Measurements from ENCODE around the gene HCN3. TPM values are rescaled to one million over a fixed set of nuclear protein-coding genes. Genes with fewer than 3 reads are reported as not detected.

HCN3 gene
- polyA plus RNA-seq, 1 of the 3 experiments (the other 2 are of a cell fraction), result 9.7 TPM

GRCh38 chr1:155278689-155279160 is 1.5 kb downstream of the HCN3 start:
- WGBS (ENCODE audit: low lambda C conversion rate), result 64% methylated on average over 10 of the region's 10 CpGs

GRCh38 chr1:155279268-155279667 is 2.0 kb downstream of the HCN3 start:
- Histone ChIP-seq H3K4me2 (no peak overlapping the region), H3K9ac (no peak overlapping the region), H3K27ac (ENCODE audit: low read depth in 2 of 2, low read length in 1 of 2) (no peak overlapping the region), H3K9me2 (no peaks in the 10 kb centered on the region), H3F3A (replicated peaks; ENCODE audit: insufficient read depth) (peaks cover 18% of the 10 kb centered on the region), H4K20me1 (ENCODE audit: insufficient read depth) (peaks cover 4% of the 10 kb centered on the region; the same call in 1 of the 2 replicates), H3K36me3 (replicated peaks in 1 of 2; ENCODE audit: control insufficient read depth in 1 of 2, insufficient read depth in 2 of 2, low read length in 1 of 2) (no peaks in the 10 kb centered on the region), H3K4me3 (ENCODE audit: low read depth in 2 of 2, low read length in 1 of 2) (no peak overlapping the region), H3K9me3 (no peaks in the 10 kb centered on the region), H3K27me3 (ENCODE audit: insufficient read depth) (no peaks in the 10 kb centered on the region), H3K79me2 (ENCODE audit: insufficient read depth) (no peaks in the 10 kb centered on the region), H3K4me1 (ENCODE audit: control insufficient read depth in 1 of 2, insufficient read depth in 2 of 2, low read depth in 1 of 2, low read length in 1 of 2) (peaks cover 5 to 16% of the 10 kb centered on the region in 2 experiments; a peak in 1 of 4 replicates), H2AFZ (ENCODE audit: low read depth) (no peak overlapping the region)
- DNase-seq, result no peak
- POLR2A ChIA-PET, result no interaction called here
- CTCF ChIA-PET, result interaction anchor here (0.9 to 4.7 kb wide), 10 partner anchors 13 to 72 kb away, joined by 3 to 27 read pairs (median 6); partner anchors contain the start of genes PKLR, RUSC1 and THBS3
- 95% methylated on average over 2 of the region's 2 CpGs for WGBS (ENCODE audit: low lambda C conversion rate)
- no peak for TF ChIP-seq TEAD4 (IDR thresholded peaks at IDR 0.05; ENCODE audit: borderline replicate concordance, insufficient read depth)
- TF ChIP-seq SMC3 (IDR thresholded peaks at IDR 0.05; ENCODE audit: low read depth, low read length), result no peak
- TF ChIP-seq USF1 (IDR thresholded peaks at IDR 0.05; ENCODE audit: borderline replicate concordance, low read depth), result no peak
- no peak for TF ChIP-seq JUND (IDR thresholded peaks at IDR 0.05)
- TF ChIP-seq GATA2 (CRISPR knock-in tag; IDR thresholded peaks at IDR 0.05), result no peak
- TF ChIP-seq MEF2A (IDR thresholded peaks at IDR 0.05; ENCODE audit: borderline replicate concordance, low read depth), result no peak
- TF ChIP-seq IRF3 (IDR thresholded peaks at IDR 0.05; ENCODE audit: low read depth, low read length), result no peak
- TF ChIP-seq ELF1 (IDR thresholded peaks at IDR 0.05), result no peak
- TF ChIP-seq NFIC (IDR thresholded peaks at IDR 0.05; ENCODE audit: borderline replicate concordance), result no peak
- no peak for TF ChIP-seq USF2 (IDR thresholded peaks at IDR 0.05; ENCODE audit: borderline replicate concordance, low read depth, low read length)
- no peak for TF ChIP-seq TCF12 (IDR thresholded peaks at IDR 0.05)
- no peak for TF ChIP-seq ZBTB33 (IDR thresholded peaks at IDR 0.05; ENCODE audit: borderline replicate concordance, low read depth)

More at GRCh38 chr1:155278689-155279160, 1.5 kb downstream of the HCN3 start:
- Histone ChIP-seq H3K36me3 (replicated peaks in 1 of 2; ENCODE audit: control insufficient read depth in 1 of 2, insufficient read depth in 2 of 2, low read length in 1 of 2) (no peaks in the 10 kb centered on the region), H3K27me3 (ENCODE audit: insufficient read depth) (no peaks in the 10 kb centered on the region), H3K27ac (ENCODE audit: low read depth in 2 of 2, low read length in 1 of 2) (0 out of 4 replicates have a peak overlapping the region, but pooled peaks of 1 of the 2 experiments have one; percentile 9), H2AFZ (ENCODE audit: low read depth) (no peak overlapping the region), H3K79me2 (ENCODE audit: insufficient read depth) (no peaks in the 10 kb centered on the region), H3K4me2 (peak overlapping the region; percentile 98), H3K9ac (no peak overlapping the region), H3K9me3 (no peaks in the 10 kb centered on the region), H3F3A (replicated peaks; ENCODE audit: insufficient read depth) (peaks cover 18% of the 10 kb centered on the region), H3K4me1 (ENCODE audit: control insufficient read depth in 1 of 2, insufficient read depth in 2 of 2, low read depth in 1 of 2, low read length in 1 of 2) (peaks cover 5 to 18% of the 10 kb centered on the region in 2 experiments; a peak in 2 of 4 replicates), H3K9me2 (no peaks in the 10 kb centered on the region), H4K20me1 (ENCODE audit: insufficient read depth) (peaks cover 4% of the 10 kb centered on the region; the same call in 1 of the 2 replicates), H3K4me3 (ENCODE audit: low read depth in 2 of 2, low read length in 1 of 2) (peak overlapping the region in 1 of 2 experiments; percentile 71; a peak in 3 of 4 replicates)
- CTCF ChIA-PET, result interaction anchor here (0.7 to 4.7 kb wide), 19 partner anchors 11 to 225 kb away, joined by 3 to 27 read pairs (median 4); partner anchors contain the start of genes FDPS, PKLR, RUSC1 and THBS3
- TF ChIP-seq USF2 (IDR thresholded peaks at IDR 0.05; ENCODE audit: borderline replicate concordance, low read depth, low read length) (no peak), CTCF (IDR thresholded peaks at IDR 0.05) (no peak)
- POLR2A ChIA-PET, result no interaction called here
- no peak for DNase-seq
